ENCODE results near the gene NYNRIN.

NYNRIN gene

DNA sequence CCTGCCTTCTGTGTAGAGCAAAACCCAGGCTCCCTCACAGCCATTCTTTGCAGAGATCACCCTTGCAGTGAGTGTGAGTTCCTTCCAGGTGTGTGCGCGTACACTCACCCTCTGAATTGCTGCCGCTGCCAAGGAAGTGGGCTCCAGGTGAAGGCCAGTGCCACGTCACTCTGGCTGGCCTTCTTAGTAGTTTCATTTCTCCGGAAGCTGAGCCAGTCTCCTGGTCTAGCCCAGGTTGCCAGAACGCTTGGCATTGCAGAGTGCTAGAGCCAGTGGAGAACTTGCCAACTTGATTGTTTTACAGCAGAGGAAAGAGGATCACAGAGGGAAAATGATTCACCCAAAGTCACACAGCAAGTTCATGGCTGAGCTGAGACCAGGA is 19.7 kb downstream of the NYNRIN start:
- ATAC-seq, result peak; percentile 37
- TF ChIP-seq POU6F1 (CRISPR knock-in tag; IDR thresholded peaks at IDR 0.05; ENCODE audit: borderline replicate concordance, low read depth), result no peak
- TF ChIP-seq SNAI2 (CRISPR knock-in tag; IDR thresholded peaks at IDR 0.05), result no peak
- no peak for TF ChIP-seq ARNTL (CRISPR knock-in tag; IDR thresholded peaks at IDR 0.05; ENCODE audit: borderline replicate concordance, low read depth)
- TF ChIP-seq, protein P1, sequence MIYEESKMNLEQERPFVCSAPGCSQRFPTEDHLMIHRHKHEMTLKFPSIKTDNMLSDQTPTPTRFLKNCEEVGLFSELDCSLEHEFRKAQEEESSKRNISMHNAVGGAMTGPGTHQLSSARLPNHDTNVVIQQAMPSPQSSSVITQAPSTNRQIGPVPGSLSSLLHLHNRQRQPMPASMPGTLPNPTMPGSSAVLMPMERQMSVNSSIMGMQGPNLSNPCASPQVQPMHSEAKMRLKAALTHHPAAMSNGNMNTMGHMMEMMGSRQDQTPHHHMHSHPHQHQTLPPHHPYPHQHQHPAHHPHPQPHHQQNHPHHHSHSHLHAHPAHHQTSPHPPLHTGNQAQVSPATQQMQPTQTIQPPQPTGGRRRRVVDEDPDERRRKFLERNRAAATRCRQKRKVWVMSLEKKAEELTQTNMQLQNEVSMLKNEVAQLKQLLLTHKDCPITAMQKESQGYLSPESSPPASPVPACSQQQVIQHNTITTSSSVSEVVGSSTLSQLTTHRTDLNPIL (CRISPR knock-in tag; IDR thresholded peaks at IDR 0.05; ENCODE audit: low read depth), result no peak
- TF ChIP-seq, protein P2, sequence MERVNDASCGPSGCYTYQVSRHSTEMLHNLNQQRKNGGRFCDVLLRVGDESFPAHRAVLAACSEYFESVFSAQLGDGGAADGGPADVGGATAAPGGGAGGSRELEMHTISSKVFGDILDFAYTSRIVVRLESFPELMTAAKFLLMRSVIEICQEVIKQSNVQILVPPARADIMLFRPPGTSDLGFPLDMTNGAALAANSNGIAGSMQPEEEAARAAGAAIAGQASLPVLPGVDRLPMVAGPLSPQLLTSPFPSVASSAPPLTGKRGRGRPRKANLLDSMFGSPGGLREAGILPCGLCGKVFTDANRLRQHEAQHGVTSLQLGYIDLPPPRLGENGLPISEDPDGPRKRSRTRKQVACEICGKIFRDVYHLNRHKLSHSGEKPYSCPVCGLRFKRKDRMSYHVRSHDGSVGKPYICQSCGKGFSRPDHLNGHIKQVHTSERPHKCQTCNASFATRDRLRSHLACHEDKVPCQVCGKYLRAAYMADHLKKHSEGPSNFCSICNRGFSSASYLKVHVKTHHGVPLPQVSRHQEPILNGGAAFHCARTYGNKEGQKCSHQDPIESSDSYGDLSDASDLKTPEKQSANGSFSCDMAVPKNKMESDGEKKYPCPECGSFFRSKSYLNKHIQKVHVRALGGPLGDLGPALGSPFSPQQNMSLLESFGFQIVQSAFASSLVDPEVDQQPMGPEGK (CRISPR knock-in tag; IDR thresholded peaks at IDR 0.05; ENCODE audit: borderline replicate concordance), result no peak
- TF ChIP-seq, protein P3, sequence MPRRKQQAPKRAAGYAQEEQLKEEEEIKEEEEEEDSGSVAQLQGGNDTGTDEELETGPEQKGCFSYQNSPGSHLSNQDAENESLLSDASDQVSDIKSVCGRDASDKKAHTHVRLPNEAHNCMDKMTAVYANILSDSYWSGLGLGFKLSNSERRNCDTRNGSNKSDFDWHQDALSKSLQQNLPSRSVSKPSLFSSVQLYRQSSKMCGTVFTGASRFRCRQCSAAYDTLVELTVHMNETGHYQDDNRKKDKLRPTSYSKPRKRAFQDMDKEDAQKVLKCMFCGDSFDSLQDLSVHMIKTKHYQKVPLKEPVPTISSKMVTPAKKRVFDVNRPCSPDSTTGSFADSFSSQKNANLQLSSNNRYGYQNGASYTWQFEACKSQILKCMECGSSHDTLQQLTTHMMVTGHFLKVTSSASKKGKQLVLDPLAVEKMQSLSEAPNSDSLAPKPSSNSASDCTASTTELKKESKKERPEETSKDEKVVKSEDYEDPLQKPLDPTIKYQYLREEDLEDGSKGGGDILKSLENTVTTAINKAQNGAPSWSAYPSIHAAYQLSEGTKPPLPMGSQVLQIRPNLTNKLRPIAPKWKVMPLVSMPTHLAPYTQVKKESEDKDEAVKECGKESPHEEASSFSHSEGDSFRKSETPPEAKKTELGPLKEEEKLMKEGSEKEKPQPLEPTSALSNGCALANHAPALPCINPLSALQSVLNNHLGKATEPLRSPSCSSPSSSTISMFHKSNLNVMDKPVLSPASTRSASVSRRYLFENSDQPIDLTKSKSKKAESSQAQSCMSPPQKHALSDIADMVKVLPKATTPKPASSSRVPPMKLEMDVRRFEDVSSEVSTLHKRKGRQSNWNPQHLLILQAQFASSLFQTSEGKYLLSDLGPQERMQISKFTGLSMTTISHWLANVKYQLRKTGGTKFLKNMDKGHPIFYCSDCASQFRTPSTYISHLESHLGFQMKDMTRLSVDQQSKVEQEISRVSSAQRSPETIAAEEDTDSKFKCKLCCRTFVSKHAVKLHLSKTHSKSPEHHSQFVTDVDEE (CRISPR knock-in tag; IDR thresholded peaks at IDR 0.05), result no peak
- TF ChIP-seq RARB (CRISPR knock-in tag; IDR thresholded peaks at IDR 0.05), result no peak

DNA sequence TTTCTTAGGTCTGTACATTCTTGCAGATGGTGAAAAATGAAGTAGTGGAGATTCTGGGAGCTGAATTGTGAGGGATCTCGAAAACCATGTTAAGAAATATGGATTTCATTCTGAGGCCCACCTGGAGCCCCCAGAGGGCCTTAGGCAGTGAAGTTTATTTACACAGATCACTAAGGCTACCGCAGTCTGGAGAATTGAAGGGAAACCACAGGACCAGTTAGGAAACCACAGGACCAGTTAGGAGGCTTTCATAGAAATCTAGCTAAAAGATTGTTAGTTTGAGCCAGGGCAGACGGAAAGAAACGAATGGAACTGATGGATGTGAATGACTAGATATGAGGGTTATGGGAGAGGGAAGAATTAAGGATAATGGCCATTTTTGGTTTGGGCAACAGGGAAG is 23.5 kb downstream of the NYNRIN start:
- no peak for ATAC-seq

More for the DNA sequence above, 23.5 kb downstream of the NYNRIN start:
- no peak for TF ChIP-seq RARB (CRISPR knock-in tag; IDR thresholded peaks at IDR 0.05)
- no peak for TF ChIP-seq PPARA (CRISPR knock-in tag; IDR thresholded peaks at IDR 0.05; ENCODE audit: borderline replicate concordance)
- TF ChIP-seq TOX (CRISPR knock-in tag; IDR thresholded peaks at IDR 0.05; ENCODE audit: borderline replicate concordance), result no peak
- TF ChIP-seq, protein P3 (CRISPR knock-in tag; IDR thresholded peaks at IDR 0.05), result no peak
- TF ChIP-seq POU6F1 (CRISPR knock-in tag; IDR thresholded peaks at IDR 0.05; ENCODE audit: borderline replicate concordance, low read depth), result no peak
- no peak for TF ChIP-seq OSR1 (CRISPR knock-in tag; IDR thresholded peaks at IDR 0.05)
- TF ChIP-seq SNAI2 (CRISPR knock-in tag; IDR thresholded peaks at IDR 0.05), result no peak
- no peak for TF ChIP-seq ZNF8 (CRISPR knock-in tag; IDR thresholded peaks at IDR 0.05)
- TF ChIP-seq, protein P1 (CRISPR knock-in tag; IDR thresholded peaks at IDR 0.05; ENCODE audit: low read depth), result no peak
- no peak for TF ChIP-seq GLIS3 (CRISPR knock-in tag; IDR thresholded peaks at IDR 0.05)
- no peak for TF ChIP-seq ZC3H10 (CRISPR knock-in tag; IDR thresholded peaks at IDR 0.05)
- TF ChIP-seq ESRRG (CRISPR knock-in tag; IDR thresholded peaks at IDR 0.05), result no peak
- TF ChIP-seq TCF4 (CRISPR knock-in tag; IDR thresholded peaks at IDR 0.05; ENCODE audit: borderline replicate concordance), result no peak
- TF ChIP-seq CSDC2 (CRISPR knock-in tag; IDR thresholded peaks at IDR 0.05), result no peak
